T47D (cell line): ENCODE data around the gene NAV3.

Experiments
- DNase-seq, 2 experiments: peaks; one replicate each; pipeline versions ENCODE4 v3.0.0 to v3.0.0-alpha.2; 2011 to 2012; ENCODE audit warnings: low read depth in 1 of 2, low spot score in 1 of 2
- JUND ChIP-seq: IDR thresholded peaks from 2 replicates; pipeline ENCODE4 v1.6.1; 2012; ENCODE audit warnings: low read depth
- in situ Hi-C: cut with HindIII; loops from 2 replicates; pipeline ENCODE4 v1.10.0; 2016; ENCODE audit warnings: low sequenced_read_pairs, low pct_unique_long_range_greater_than_20kb

The NAV3 gene

GRCh38 chr12:77830583-77831351, at the start of gene NAV3:
Gene NAV3 (plus strand): TSS chr12:77830894. CDS start chr12:77831462, 568 bp downstream.
- in situ Hi-C loops, result no loop called here
- TF ChIP-seq JUND, result no peak
- DNase-seq, result no peak

- in situ Hi-C loops, result no loop called here
- DNase-seq, result no peak
These were observed 48.7 kb upstream of the NAV3 start for GRCh38 chr12:77782034-77782433.

GRCh38 chr12:77782766-77783165, 47.9 kb upstream of the NAV3 start:
- DNase-seq, result no peak
- in situ Hi-C loops, result no loop called here

More at GRCh38 chr12:77782034-77782433, 48.7 kb upstream of the NAV3 start:
- no peak for TF ChIP-seq JUND

GRCh38 chr12:77785211-77785610, 45.5 kb upstream of the NAV3 start:
- TF ChIP-seq JUND, result no peak
- DNase-seq, result no peak
- in situ Hi-C loops, result no loop called here

More at GRCh38 chr12:77782766-77783165, 47.9 kb upstream of the NAV3 start:
- TF ChIP-seq JUND, result no peak

GRCh38 chr12:77786675-77787074, 44.0 kb upstream of the NAV3 start:
- in situ Hi-C loops, result no loop called here
- DNase-seq, result no peak
- TF ChIP-seq JUND, result no peak

- no peak for TF ChIP-seq JUND
- in situ Hi-C loops, result no loop called here
- DNase-seq, result no peak
These were observed 42.2 kb upstream of the NAV3 start for GRCh38 chr12:77788231-77789168.

- in situ Hi-C loops, result no loop called here
- DNase-seq, result no peak
- TF ChIP-seq JUND, result no peak
These were observed 35.0 kb upstream of the NAV3 start for GRCh38 chr12:77795699-77796098.

GRCh38 chr12:77796775-77797174, 33.9 kb upstream of the NAV3 start:
- no peak for DNase-seq
- TF ChIP-seq JUND, result no peak

GRCh38 chr12:77800501-77800900, 30.2 kb upstream of the NAV3 start:
- in situ Hi-C loops, result no loop called here
- DNase-seq, result no peak
- TF ChIP-seq JUND, result no peak

More at GRCh38 chr12:77796775-77797174, 33.9 kb upstream of the NAV3 start:
- in situ Hi-C loops, result no loop called here

GRCh38 chr12:77808534-77808933, 22.2 kb upstream of the NAV3 start:
- no peak for TF ChIP-seq JUND
- in situ Hi-C loops, result no loop called here
- DNase-seq, result no peak

- in situ Hi-C loops, result no loop called here
- DNase-seq, result no peak
- TF ChIP-seq JUND, result no peak
These were observed 17.1 kb upstream of the NAV3 start for GRCh38 chr12:77813558-77813957.

GRCh38 chr12:77814386-77814785, 16.3 kb upstream of the NAV3 start:
- TF ChIP-seq JUND, result no peak
- DNase-seq, result no peak
- in situ Hi-C loops, result no loop called here

- no peak for DNase-seq
- in situ Hi-C loops, result no loop called here
- no peak for TF ChIP-seq JUND
These were observed 14.5 kb upstream of the NAV3 start for GRCh38 chr12:77816196-77816595.
